ENCODE data around the gene CDK5RAP3.
A peak's percentile ranks its signal among the peaks of the same experiment; 100 is the strongest.

Gene CDK5RAP3

DNA sequence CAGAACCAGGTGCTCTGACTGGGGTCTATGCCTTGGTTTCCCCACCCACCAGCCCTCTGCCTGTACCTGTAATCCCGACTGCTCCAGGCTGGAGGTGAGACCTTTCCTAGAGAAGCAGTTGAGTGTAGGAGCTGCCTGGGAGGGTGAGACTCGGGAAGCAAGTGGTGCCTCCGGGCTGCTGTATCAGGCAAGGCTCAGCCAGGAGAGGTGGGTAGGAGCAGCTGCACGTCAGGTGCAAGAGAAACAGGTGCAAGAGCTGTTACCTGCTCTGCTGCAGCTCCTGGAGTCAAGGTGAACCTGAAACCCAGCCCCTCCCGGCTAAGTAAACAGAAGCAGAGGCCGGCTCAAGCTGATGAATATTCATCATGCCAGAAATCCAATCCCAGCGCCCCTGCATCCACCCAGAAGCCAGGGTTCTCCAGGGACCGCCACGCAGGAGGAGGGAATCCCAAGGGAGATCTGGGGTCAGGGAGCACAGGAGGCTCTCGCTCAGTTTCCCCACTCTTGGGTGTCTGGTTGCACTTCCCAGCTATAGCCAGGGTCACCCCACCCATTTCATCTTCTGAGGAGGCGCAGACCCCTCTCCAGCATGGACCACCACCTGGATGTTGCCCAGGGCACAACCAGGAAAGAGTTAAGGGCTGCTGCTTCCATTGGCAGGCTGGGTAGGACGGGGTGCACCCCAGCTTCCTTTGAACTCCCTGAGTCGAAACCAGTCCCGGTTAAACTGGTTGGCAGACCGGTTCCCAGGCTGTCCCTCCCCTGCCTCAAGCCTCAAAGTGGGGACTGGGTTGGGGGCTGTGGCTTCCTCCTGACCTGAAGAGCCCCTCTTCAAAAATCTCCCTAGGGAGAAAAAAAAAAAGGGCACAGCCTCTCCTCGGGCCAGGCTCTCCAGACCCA, 13.1 kb upstream of the CDK5RAP3 start, which contains the start of gene PRR15L:
PRR15L (minus strand) TSS at position 293 of the 900 bp plus-strand sequence. CDS start 4,649 bp downstream, outside the sequence.
- Mint-ChIP-seq H3K27me3 (no peaks in the 10 kb centered on the region), H3K36me3 (ENCODE audit: low read depth) (no peaks in the 10 kb centered on the region), H3K27ac (no peak within 1 kb of the TSS), H3K9me3 (no peaks in the 10 kb centered on the region), H3K4me3 (no peak within 1 kb of the TSS), H3K4me1 (ENCODE audit: low read depth) (no peaks in the 10 kb centered on the region)

GRCh38 chr17:47959825-47960655, 10.9 kb upstream of the CDK5RAP3 start:
- H3K36me3 Mint-ChIP-seq (ENCODE audit: low read depth): no peaks in the 10 kb centered on the region
- no peak overlapping the region for H3K4me3 Mint-ChIP-seq
- no peaks in the 10 kb centered on the region for H3K4me1 Mint-ChIP-seq (ENCODE audit: low read depth)
- H3K27me3 Mint-ChIP-seq: no peaks in the 10 kb centered on the region
- H3K27ac Mint-ChIP-seq: no peak overlapping the region
- no peaks in the 10 kb centered on the region for H3K9me3 Mint-ChIP-seq

DNA sequence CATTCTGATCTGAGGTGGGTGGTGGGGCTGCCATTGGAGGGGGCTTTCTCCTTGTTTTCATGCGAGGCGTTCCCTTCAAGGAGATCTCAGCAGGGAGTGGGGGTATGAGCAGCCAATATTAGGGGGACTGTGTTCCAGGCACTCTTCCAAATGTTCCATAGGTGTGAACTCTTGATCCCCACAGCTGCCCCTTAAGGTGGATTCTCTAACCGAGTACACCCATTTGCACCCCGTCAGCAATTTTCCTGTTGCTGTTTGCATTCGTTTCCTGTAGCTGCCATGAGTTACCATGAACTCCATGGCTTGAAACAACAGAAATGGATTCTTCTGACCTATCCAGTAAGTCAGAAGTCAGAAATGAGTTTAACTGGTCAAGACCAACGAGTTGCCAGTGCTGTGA, 9.5 kb upstream of the CDK5RAP3 start:
- H3K27me3 Mint-ChIP-seq: no peaks in the 10 kb centered on the region
- no peak overlapping the region for H3K27ac Mint-ChIP-seq
- H3K36me3 Mint-ChIP-seq (ENCODE audit: low read depth): no peaks in the 10 kb centered on the region
- H3K9me3 Mint-ChIP-seq: no peaks in the 10 kb centered on the region
- H3K4me1 Mint-ChIP-seq (ENCODE audit: low read depth): no peaks in the 10 kb centered on the region
- no peak overlapping the region for H3K4me3 Mint-ChIP-seq

DNA sequence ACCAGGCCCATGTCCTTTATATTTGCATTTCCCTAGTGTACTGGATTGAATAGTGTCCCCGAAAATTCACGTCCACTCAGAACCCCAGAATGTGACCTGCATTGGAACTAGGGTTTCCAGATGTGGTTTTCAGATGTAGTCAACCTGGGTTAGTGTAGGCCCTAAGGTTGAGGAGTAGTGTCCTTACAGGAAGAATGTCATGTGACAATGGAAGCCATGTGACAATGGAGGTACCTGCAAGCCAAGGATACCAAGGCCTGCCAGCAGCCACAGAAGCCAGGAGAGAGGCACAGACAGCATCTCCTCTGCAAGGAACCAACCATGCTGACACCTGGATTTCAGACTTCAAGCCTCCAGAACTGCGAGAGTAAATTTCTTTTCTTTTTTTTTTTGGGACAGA, 8.0 kb upstream of the CDK5RAP3 start:
- Mint-ChIP-seq H3K27me3 (no peaks in the 10 kb centered on the region), H3K9me3 (no peaks in the 10 kb centered on the region), H3K27ac (no peak overlapping the region), H3K4me1 (ENCODE audit: low read depth) (no peaks in the 10 kb centered on the region), H3K36me3 (ENCODE audit: low read depth) (no peaks in the 10 kb centered on the region), H3K4me3 (no peak overlapping the region)

DNA sequence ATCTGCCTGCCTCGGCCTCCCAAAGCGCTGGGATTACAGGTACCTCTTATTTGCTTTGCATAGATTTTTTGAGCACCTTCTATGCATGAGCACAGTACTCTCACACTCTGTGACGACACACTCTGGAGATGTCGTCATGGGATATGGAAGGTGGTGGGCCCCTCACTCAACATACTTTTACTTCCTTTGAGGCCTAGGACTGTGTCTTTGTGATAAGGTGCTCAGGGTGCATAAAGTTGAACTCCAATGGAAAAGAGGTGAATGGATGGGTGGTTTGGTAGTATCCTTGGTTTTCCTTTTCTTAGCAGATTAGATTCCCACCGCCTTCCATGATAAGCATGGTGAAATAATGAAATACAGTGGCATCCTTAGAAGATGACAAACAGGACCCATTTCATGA, 6.1 kb upstream of the CDK5RAP3 start:
- H3K9me3 Mint-ChIP-seq: no peaks in the 10 kb centered on the region
- no peaks in the 10 kb centered on the region for H3K36me3 Mint-ChIP-seq (ENCODE audit: low read depth)
- H3K27me3 Mint-ChIP-seq: no peaks in the 10 kb centered on the region
- no peak overlapping the region for H3K4me3 Mint-ChIP-seq
- no peak overlapping the region for H3K27ac Mint-ChIP-seq
- peaks cover 3% of the 10 kb centered on the region for H3K4me1 Mint-ChIP-seq (ENCODE audit: low read depth)

- Mint-ChIP-seq H3K4me1 (ENCODE audit: low read depth) (peaks cover 11% of the 10 kb centered on the region), H3K4me3 (no peak overlapping the region), H3K27ac (no peak overlapping the region), H3K9me3 (no peaks in the 10 kb centered on the region), H3K27me3 (no peaks in the 10 kb centered on the region), H3K36me3 (ENCODE audit: low read depth) (no peaks in the 10 kb centered on the region)
Observed at GRCh38 chr17:47966079-47966519, 4.8 kb upstream of the CDK5RAP3 start.

DNA sequence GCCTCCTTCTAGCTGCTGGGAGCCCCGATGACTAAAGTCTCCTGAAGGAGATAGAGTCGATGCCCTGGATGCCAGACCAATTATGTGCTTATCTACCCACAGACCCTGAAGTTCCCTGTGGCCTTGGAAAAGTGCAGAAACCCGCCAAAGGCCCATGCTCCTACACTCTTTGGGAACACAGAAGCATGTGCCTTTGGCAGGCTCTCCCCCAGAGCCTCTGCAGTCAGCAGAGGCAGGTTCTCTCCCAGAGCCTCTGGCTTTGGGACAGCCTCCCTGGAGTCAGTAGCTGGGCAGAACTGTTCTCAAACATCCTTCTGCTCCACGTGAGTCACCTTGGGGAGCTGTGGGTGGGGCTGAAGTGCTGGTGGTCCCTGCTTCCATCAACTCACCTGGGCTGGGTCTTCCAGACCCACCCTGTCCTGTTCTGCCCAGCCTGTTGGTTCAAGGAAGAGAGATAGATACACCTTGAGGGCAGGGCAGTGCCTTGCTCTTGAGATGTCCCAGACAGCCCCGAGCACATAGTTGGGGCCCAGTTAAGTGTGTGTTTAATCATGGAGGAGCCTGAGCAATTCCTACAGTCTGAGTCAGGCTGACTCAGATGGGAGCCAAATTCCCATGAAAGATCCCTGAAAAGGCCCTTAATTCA, 3.2 kb upstream of the CDK5RAP3 start:
- H3K27ac Mint-ChIP-seq: no peak overlapping the region

DNA sequence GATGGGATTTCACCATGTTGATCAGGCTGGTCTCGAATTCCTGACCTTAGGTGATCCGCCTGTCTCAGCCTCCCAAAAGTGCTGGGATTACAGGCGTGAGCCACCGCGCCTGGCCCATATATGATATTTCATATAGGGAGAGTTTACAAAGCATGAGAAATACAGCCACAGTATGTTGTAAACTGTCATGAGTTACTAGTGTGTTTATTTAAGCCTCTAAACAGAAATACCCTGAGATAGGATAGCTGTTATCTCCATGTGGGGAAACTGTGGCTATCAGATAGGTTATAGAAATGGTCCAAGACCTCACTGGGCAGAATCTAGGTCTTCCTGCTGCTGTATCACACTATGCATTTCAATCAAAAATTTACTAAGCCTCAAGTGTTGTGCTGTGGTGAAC, 2.1 kb upstream of the CDK5RAP3 start:
- no peaks in the 10 kb centered on the region for H3K27me3 Mint-ChIP-seq
- H3K9me3 Mint-ChIP-seq: no peaks in the 10 kb centered on the region
- peaks cover 21% of the 10 kb centered on the region for H3K4me1 Mint-ChIP-seq (ENCODE audit: low read depth)
- H3K4me3 Mint-ChIP-seq: no peak overlapping the region
- no peak overlapping the region for H3K27ac Mint-ChIP-seq
- peaks cover 11% of the 10 kb centered on the region for H3K36me3 Mint-ChIP-seq (ENCODE audit: low read depth)

More for the DNA sequence above, 3.2 kb upstream of the CDK5RAP3 start:
- Mint-ChIP-seq H3K4me1 (ENCODE audit: low read depth) (peaks cover 20% of the 10 kb centered on the region), H3K4me3 (no peak overlapping the region), H3K9me3 (no peaks in the 10 kb centered on the region), H3K36me3 (ENCODE audit: low read depth) (peaks cover 4% of the 10 kb centered on the region), H3K27me3 (no peaks in the 10 kb centered on the region)

DNA sequence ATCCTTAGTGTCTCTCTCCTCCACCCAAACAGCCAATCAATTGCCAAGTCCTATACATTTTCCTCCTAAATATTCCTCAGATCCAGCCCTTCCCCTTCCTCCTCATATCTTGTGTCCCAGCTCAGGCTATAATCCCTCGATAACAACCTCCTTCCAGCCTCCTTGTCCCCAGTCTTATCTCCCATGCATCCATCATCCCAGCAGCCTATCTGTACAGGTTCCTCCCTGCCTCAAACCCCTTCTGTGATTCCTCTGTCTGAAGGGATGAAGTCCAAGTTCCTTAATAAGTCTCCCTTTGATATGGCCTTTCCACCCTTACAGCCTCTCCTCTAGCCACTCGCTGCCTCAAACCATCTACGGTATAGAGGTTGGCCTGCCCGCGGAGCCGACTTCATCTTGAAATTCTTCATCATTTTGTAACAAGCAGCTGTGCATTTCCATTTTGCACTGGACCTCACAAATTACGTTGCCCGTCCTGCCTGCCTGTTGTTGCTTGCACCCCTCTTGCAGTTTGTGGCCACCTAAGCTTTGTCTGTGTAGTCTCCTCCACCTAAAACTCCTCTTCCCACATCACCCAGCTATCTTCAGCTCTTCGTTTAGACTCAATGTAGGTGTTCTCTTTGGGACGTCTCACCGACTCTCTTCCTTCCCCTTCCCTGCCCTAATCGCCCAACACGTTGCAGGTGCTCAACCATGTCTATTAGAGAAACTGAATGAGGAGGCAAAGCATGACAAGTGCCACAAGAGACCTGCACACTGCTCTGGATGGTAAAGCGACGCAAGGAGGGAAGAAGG, 786 bp upstream of the CDK5RAP3 start:
- Mint-ChIP-seq H3K4me1 (ENCODE audit: low read depth) (peaks cover 21% of the 10 kb centered on the region), H3K27me3 (no peaks in the 10 kb centered on the region), H3K27ac (peak overlapping the region; percentile 82), H3K4me3 (peak overlapping the region; percentile 92), H3K36me3 (ENCODE audit: low read depth) (peaks cover 21% of the 10 kb centered on the region), H3K9me3 (no peaks in the 10 kb centered on the region)

- Mint-ChIP-seq H3K27me3 (no peaks in the 10 kb centered on the region), H3K36me3 (ENCODE audit: low read depth) (peaks cover 41% of the 10 kb centered on the region), H3K4me3 (no peak overlapping the region), H3K4me1 (ENCODE audit: low read depth) (peaks cover 21% of the 10 kb centered on the region), H3K27ac (no peak overlapping the region), H3K9me3 (no peaks in the 10 kb centered on the region)
Observed at GRCh38 chr17:47973541-47973940, 2.6 kb downstream of the CDK5RAP3 start.

DNA sequence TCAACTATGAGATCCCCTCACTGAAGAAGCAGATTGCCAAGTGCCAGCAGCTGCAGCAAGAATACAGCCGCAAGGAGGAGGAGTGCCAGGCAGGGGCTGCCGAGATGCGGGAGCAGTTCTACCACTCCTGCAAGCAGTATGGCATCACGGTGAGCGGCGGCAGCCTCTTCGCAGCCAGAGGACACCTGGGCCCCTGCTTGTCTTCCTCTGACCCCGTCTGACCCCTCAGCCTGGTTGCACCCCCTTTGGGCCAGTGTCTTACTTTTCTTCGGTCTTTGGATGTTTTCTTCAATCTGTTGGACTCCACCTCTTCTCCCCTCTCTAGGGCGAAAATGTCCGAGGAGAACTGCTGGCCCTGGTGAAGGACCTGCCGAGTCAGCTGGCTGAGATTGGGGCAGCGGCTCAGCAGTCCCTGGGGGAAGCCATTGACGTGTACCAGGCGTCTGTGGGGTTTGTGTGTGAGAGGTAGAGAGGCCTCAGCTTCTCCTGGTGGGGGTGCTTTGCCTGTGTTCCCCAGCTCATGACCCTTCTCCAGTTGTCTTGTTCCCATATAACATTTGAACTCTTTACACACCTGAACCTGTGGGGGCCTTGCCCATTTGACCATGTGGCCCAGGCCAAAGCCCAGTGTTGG, 4.4 kb downstream of the CDK5RAP3 start:
- Mint-ChIP-seq H3K27me3 (no peaks in the 10 kb centered on the region), H3K4me1 (ENCODE audit: low read depth) (peaks cover 13% of the 10 kb centered on the region)

GRCh38 chr17:47975823-47976205, 4.9 kb downstream of the CDK5RAP3 start:
- Mint-ChIP-seq H3K9me3 (no peaks in the 10 kb centered on the region), H3K4me3 (no peak overlapping the region), H3K27ac (no peak overlapping the region), H3K27me3 (no peaks in the 10 kb centered on the region), H3K4me1 (ENCODE audit: low read depth) (peaks cover 10% of the 10 kb centered on the region), H3K36me3 (ENCODE audit: low read depth) (peaks cover 62% of the 10 kb centered on the region)

More for the DNA sequence above, 4.4 kb downstream of the CDK5RAP3 start:
- H3K36me3 Mint-ChIP-seq (ENCODE audit: low read depth): peaks cover 57% of the 10 kb centered on the region
- no peaks in the 10 kb centered on the region for H3K9me3 Mint-ChIP-seq
- H3K4me3 Mint-ChIP-seq: no peak overlapping the region
- H3K27ac Mint-ChIP-seq: no peak overlapping the region

GRCh38 chr17:47978324-47978723, 7.4 kb downstream of the CDK5RAP3 start:
- H3K27me3 Mint-ChIP-seq: no peaks in the 10 kb centered on the region
- peaks cover 62% of the 10 kb centered on the region for H3K36me3 Mint-ChIP-seq (ENCODE audit: low read depth)
- no peak overlapping the region for H3K4me3 Mint-ChIP-seq
- no peaks in the 10 kb centered on the region for H3K4me1 Mint-ChIP-seq (ENCODE audit: low read depth)
- no peak overlapping the region for H3K27ac Mint-ChIP-seq
- H3K9me3 Mint-ChIP-seq: no peaks in the 10 kb centered on the region

GRCh38 chr17:47980541-47980940, 9.6 kb downstream of the CDK5RAP3 start:
- Mint-ChIP-seq H3K36me3 (ENCODE audit: low read depth) (peaks cover 54% of the 10 kb centered on the region), H3K4me3 (no peak overlapping the region), H3K27me3 (no peaks in the 10 kb centered on the region), H3K27ac (no peak overlapping the region), H3K9me3 (no peaks in the 10 kb centered on the region), H3K4me1 (ENCODE audit: low read depth) (no peaks in the 10 kb centered on the region)

Data from stimulated activated naive CD8-positive, alpha-beta T cell treated with anti-CD3 and anti-CD28 coated beads, Interleukin-15, Interleukin-2, amounts not matched to agents 100 ng/mL and 50 ng/mL, for 24 hours (primary cell).